GM12864 (cell line): ENCODE results near the gene ANTXR1.

Experiments
- DNase-seq: peaks from one replicate; pipeline ENCODE4 v3.0.0-alpha.2; 2011; ENCODE audit warnings: low read depth
- H3K4me3 ChIP-seq: 2 replicates; pipeline ENCODE4 v1.5.1; 2011; ENCODE audit warnings: mild to moderate bottlenecking, low read depth, low read length, control low read depth
- TF ChIP-seq, protein P1 (sequence below): IDR thresholded peaks from 2 replicates; pipeline ENCODE4 v1.5.1; 2011; ENCODE audit warnings: low read depth, mild to moderate bottlenecking, moderate library complexity, low read length, control low read depth, inconsistent platforms; ENCODE audit errors: missing control alignments

The ANTXR1 gene

DNA sequence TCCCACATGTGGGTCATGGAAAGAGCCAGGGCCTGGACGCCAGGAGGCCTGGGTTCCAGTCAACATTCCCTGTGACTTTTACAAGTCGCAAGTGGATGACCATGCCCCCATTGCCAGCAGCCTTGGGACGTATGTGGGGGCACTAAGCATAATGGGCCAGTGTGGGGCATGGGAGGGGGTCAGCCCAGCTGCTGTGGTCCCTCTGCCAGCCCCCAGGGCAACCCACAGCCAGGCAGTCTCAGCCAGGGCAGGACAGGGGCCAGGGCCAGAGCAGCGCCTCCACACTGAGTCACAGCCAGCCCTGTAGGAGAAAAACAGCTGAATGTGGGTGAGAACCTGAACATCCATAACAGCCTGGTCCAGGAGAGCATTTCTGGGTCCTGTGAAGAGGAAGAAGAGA is 200.8 kb downstream of the ANTXR1 start:
- no peak for DNase-seq

DNA sequence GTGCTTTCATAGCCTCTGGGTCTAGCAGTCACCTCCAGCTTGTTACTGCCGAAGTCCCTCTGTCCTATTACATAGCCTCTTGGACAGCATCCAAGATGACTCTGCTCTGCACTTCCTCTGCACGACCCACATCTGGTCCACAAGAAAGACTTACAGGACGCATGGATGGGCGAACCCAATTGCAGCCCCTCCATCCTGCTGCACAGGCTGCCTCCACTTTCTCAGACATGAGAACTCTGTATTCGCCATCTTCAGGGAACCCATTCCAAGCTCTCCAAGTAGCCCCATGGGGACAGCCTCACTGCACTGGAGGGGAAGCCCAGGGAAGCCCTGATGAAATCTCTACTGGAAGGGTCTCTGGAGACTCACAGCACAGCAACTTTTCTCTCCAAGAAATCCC is 201.9 kb downstream of the ANTXR1 start:
- no peak overlapping the region for H3K4me3 ChIP-seq
- TF ChIP-seq, protein P1, sequence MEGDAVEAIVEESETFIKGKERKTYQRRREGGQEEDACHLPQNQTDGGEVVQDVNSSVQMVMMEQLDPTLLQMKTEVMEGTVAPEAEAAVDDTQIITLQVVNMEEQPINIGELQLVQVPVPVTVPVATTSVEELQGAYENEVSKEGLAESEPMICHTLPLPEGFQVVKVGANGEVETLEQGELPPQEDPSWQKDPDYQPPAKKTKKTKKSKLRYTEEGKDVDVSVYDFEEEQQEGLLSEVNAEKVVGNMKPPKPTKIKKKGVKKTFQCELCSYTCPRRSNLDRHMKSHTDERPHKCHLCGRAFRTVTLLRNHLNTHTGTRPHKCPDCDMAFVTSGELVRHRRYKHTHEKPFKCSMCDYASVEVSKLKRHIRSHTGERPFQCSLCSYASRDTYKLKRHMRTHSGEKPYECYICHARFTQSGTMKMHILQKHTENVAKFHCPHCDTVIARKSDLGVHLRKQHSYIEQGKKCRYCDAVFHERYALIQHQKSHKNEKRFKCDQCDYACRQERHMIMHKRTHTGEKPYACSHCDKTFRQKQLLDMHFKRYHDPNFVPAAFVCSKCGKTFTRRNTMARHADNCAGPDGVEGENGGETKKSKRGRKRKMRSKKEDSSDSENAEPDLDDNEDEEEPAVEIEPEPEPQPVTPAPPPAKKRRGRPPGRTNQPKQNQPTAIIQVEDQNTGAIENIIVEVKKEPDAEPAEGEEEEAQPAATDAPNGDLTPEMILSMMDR, result no peak
- DNase-seq, result no peak

More for the DNA sequence above, 200.8 kb downstream of the ANTXR1 start:
- TF ChIP-seq, protein P1, result no peak
- no peak overlapping the region for H3K4me3 ChIP-seq

DNA sequence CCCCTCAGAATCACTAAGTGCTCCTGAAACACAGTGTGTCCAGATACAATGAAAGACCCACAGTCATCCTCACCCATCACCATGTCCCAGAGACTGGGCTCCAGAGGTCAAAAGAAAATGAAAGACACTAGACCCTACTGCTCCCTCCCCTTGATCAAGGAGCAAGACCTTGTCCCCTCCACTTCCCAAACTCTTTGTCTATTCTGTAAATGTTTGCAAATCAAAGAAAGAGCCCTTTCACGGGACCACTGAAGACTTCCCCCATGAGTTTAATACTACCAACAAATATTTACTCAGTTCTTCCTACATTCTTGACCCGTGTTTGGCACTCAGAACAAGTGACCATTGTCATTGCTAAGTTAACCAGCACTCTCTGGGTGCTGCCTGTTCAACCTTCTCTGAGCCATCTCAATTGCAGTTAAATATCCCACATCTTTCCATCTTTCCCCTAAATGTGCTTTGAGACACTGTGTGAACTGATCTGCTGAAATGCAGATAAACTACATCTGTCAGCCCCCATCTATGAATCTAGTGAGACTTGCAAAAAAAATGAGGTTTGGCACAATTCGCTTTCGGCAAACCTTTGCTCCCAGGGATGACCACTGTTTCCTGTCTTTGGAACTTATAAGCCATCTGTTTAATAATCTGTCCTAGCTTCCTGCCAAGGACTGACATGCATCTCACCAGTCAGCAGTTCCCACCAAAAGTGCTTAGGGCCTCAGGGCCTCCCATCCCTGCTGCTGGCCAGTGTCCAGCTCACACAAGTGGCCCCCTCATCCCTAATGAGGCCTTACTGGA is 203.8 kb downstream of the ANTXR1 start:
- TF ChIP-seq, protein P1, result no peak
- no peak overlapping the region for H3K4me3 ChIP-seq
- DNase-seq, result no peak

DNA sequence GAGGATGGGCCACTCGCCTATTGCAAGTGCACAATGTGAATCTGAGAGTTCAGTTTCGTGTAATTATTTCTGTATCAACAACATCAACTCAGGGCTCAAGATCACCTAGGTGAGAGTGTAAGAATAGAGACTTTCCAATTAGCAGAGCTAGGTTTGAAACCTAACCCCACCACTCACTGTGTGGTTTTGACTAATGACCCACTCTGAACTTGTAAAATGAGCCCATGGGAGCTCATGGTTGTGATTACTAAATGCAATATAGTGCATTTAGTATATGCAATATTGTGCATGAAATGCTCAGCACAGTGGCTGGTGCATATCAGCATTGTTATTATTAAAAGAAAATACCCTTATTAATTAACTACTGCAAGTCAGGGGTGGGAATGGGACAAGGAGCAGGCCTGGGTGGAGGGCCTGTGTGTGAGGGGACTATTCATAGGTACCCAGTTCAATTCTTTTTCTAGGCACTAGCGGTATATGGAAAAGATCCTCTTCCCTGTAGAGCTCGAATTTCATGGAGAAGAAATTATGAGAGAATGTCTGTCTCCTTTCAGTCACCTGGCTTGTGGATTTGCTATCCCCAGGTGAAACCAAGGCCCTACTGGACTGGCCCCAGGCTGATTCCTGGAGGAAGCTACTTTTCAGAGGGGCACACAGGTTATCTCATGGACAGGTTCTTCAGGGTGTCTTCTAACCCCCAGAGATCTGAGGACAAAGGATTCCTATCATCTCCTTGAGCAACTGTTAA is 204.5 kb downstream of the ANTXR1 start:
- no peak overlapping the region for H3K4me3 ChIP-seq
- no peak for DNase-seq
- TF ChIP-seq, protein P1, result no peak

DNA sequence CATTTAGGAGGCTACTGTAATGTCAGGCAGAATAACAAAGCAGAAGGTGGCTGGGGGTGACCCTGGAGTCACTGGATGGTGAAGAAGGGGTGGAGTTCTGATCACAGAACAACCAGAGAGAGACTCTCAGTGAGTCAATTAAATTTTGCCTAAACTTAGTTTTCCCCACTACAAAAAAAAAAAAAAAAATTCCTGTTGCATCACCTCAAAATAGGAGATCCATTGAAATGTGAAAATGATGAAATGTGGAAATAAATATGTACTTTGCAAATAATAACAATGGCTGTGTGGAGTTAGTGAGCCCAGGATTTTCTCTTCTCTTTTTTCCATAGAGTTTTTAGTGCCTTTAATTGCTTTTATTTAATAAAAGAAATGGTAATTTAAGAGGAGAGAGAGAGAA is 208.5 kb downstream of the ANTXR1 start:
- DNase-seq, result no peak
- H3K4me3 ChIP-seq, result no peak overlapping the region
- TF ChIP-seq, protein P1, result no peak

DNA sequence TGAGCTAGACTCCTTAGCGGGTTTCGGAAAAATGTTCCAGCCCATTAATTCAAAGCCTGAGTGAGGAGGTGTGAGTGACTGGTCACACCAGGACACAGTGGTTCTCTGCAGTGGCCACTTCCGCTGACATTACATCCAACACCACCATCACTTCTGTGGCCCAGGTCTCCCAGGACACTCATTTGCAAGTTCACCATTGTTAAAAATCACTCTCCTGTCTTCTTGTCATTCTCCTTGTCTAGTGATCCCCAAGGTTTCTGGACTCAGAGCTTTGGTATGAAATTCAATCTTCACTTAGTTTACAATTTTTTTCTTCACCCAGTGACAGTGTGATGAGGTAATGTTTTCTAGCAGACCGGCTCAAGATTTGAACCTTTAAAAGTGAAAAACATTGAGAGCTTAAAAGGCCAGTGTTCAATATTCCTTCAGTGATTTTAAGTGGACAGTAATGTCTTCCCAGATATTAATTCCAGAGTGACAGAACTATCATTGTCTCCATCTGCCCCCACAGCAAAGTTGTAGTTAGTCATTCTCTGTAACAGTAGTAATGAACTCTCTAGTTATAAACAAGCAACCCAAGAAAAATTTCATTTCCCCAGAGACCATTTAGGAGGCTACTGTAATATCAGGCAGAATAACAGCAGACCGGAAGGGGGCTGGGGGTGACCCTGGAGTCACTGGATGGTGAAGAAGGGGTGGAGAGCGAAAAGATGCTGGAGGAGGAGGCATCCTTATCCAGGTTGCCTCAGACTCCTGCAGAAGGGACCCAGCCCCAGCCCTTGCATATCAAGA is 209.2 kb downstream of the ANTXR1 start:
- DNase-seq, result no peak
- TF ChIP-seq, protein P1, result no peak
- H3K4me3 ChIP-seq, result no peak overlapping the region
